PC-3 (cell line): ENCODE data around the gene TGM2. TPM values are rescaled to one million over a fixed set of nuclear protein-coding genes. Genes with fewer than 3 reads are reported as not detected.

Source experiments
- ATAC-seq: fragments of 200-7000 bp; cut with Tn5 transposase; 2 replicates; pipeline ENCODE4 v1.9.1; 2020; ENCODE audit warnings: mild to moderate bottlenecking, moderate library complexity
- BruUV-seq: library from RNA; stranded (reverse); fragments of 400-500 nt; replicated peaks from 2 replicates; lab custom pipeline; 2021; lab: Mats Ljungman, UMichigan
- CTCF ChIA-PET: fragments of 300-600 bp; sonication (Branson Sonifier 250); formaldehyde crosslinking; loops from one replicate; lab custom pipeline; 2022; ENCODE audit warnings: antibody characterized with exemption; lab: Charles Lee
- POLR2A ChIA-PET: fragments of 300-600 bp; sonication (Branson Sonifier 250); formaldehyde crosslinking; loops from one replicate; lab custom pipeline; 2022; ENCODE audit warnings: antibody characterized with exemption; ENCODE audit not compliant: unreplicated experiment; lab: Charles Lee
- DNase-seq: peaks from one replicate; pipeline ENCODE4 v3.0.0-alpha.2; 2015
- H2AFZ ChIP-seq: fragments of 300-600 bp; sonication (generic); 2 replicates; pipeline ENCODE4 v1.6.0; 2016; ENCODE audit warnings: antibody characterized with exemption, low read length
- H3F3A ChIP-seq: fragments of 300-600 bp; sonication (generic); one replicate; pipeline ENCODE4 v1.6.0; 2017; ENCODE audit warnings: antibody characterized with exemption, low read length, control low read depth, mild to moderate bottlenecking; ENCODE audit not compliant: unreplicated experiment
- H3K27ac ChIP-seq: fragments of 300-600 bp; sonication (generic); 2 replicates; pipeline ENCODE4 v1.5.1; 2016; ENCODE audit warnings: mild to moderate bottlenecking, low read length
- H3K27me3 ChIP-seq: fragments of 300-600 bp; sonication (generic); 2 replicates; pipeline ENCODE4 v1.6.1; 2016; ENCODE audit warnings: low read length, mixed read lengths
- H3K36me3 ChIP-seq: fragments of 300-600 bp; sonication (generic); 2 replicates; pipeline ENCODE4 v1.6.1; 2016; ENCODE audit warnings: low read depth, mixed run types, low read length, mixed read lengths
- H3K4me1 ChIP-seq: fragments of 300-600 bp; sonication (generic); 2 replicates; pipeline ENCODE4 v1.5.1; 2016; ENCODE audit warnings: low read length; ENCODE audit not compliant: insufficient read depth
- H3K4me2 ChIP-seq: fragments of 300-600 bp; sonication (generic); 2 replicates; pipeline ENCODE4 v1.6.0; 2016; ENCODE audit warnings: low read length
- H3K4me3 ChIP-seq: fragments of 300-600 bp; sonication (generic); 2 replicates; pipeline ENCODE4 v1.5.1; 2016; ENCODE audit warnings: mild to moderate bottlenecking, low read length, mixed read lengths
- H3K79me2 ChIP-seq: fragments of 300-600 bp; sonication (generic); 2 replicates; pipeline ENCODE4 v1.6.1; 2017; ENCODE audit warnings: low read length, mixed read lengths
- H3K9ac ChIP-seq: fragments of 300-600 bp; sonication (generic); 2 replicates; pipeline ENCODE4 v1.6.0; 2016; ENCODE audit warnings: mild to moderate bottlenecking, low read length
- H3K9me2 ChIP-seq: fragments of 300-600 bp; sonication (generic); replicated peaks from 2 replicates; pipeline ENCODE4 v1.6.1; 2016; ENCODE audit warnings: mixed run types, low read length, mixed read lengths
- H3K9me3 ChIP-seq: fragments of 300-600 bp; sonication (generic); 2 replicates; pipeline ENCODE4 v1.6.1; 2016; ENCODE audit warnings: low read length, mixed read lengths
- H4K20me1 ChIP-seq: fragments of 300-600 bp; sonication (generic); 2 replicates; pipeline ENCODE4 v1.6.1; 2016; ENCODE audit warnings: low read length, mixed read lengths
- CTCF ChIP-seq: fragments of 300-600 bp; sonication (generic); conservative IDR thresholded peaks from 2 replicates; pipeline ENCODE4 v1.5.1; 2017; ENCODE audit warnings: antibody characterized with exemption, low read depth, mild to moderate bottlenecking, low read length
- EZH2 ChIP-seq: fragments of 300-600 bp; sonication (generic); IDR thresholded peaks from one replicate; pipeline ENCODE4 v1.6.1; 2017; ENCODE audit warnings: antibody characterized with exemption, mild to moderate bottlenecking, low read length; ENCODE audit not compliant: unreplicated experiment
- EZH2phosphoT487 ChIP-seq: fragments of 300-600 bp; sonication (generic); IDR thresholded peaks from 2 replicates; pipeline ENCODE4 v1.6.1; 2018; ENCODE audit warnings: mild to moderate bottlenecking, antibody characterized with exemption, low read length, borderline replicate concordance
- intact Hi-C: fragments of 100-400 bp; cut with micrococcal nuclease; formaldehyde crosslinking; loops from 2 replicates; pipeline ENCODE4 v1.9.0; 2023
- total RNA-seq: library from RNA; depleted of rRNA; stranded (reverse); fragments of >200 nt; gene quantifications from 2 replicates; pipeline ENCODE4 v1.2.3, GENCODE V29; 2014

Gene TGM2
- total RNA-seq, 1 experiment from 2014 or later = 583 TPM

GRCh38 chr20:38209054-38209675 is 44.1 kb upstream of the TGM2 start:
- H3K36me3 ChIP-seq = no peaks in the 10 kb centered on the region
- peaks cover 12% of the 10 kb centered on the region for H3K4me1 ChIP-seq
- H3K9me2 ChIP-seq = no peaks in the 10 kb centered on the region
- no peak overlapping the region for H2AFZ ChIP-seq
- CTCF ChIA-PET = no interaction called here
- no peak for ATAC-seq
- DNase-seq = no peak
- TF ChIP-seq EZH2 (no peak), CTCF (no peak), EZH2phosphoT487 (no peak)
- H3K4me3 ChIP-seq = no peak overlapping the region
- H4K20me1 ChIP-seq = no peaks in the 10 kb centered on the region
- H3F3A ChIP-seq = no peaks in the 10 kb centered on the region
- H3K27ac ChIP-seq = no peak overlapping the region
- no TSS peak for BruUV-seq
- intact Hi-C loops = no loop called here
- no peaks in the 10 kb centered on the region for H3K27me3 ChIP-seq
- POLR2A ChIA-PET = no interaction called here
- H3K4me2 ChIP-seq = no peak overlapping the region
- no peak overlapping the region for H3K9ac ChIP-seq
- H3K9me3 ChIP-seq = no peaks in the 10 kb centered on the region
- no peaks in the 10 kb centered on the region for H3K79me2 ChIP-seq

GRCh38 chr20:38208523-38208922 is 43.5 kb upstream of the TGM2 start:
- Histone ChIP-seq H2AFZ (no peak overlapping the region), H3K4me3 (no peak overlapping the region), H3K36me3 (no peaks in the 10 kb centered on the region), H3K4me2 (no peak overlapping the region), H4K20me1 (no peaks in the 10 kb centered on the region), H3K9ac (no peak overlapping the region), H3K27me3 (no peaks in the 10 kb centered on the region), H3F3A (no peaks in the 10 kb centered on the region), H3K9me2 (no peaks in the 10 kb centered on the region), H3K4me1 (peaks cover 12% of the 10 kb centered on the region), H3K79me2 (no peaks in the 10 kb centered on the region), H3K9me3 (no peaks in the 10 kb centered on the region), H3K27ac (no peak overlapping the region)
- ATAC-seq = no peak
- intact Hi-C loops = no loop called here
- ChIA-PET POLR2A (no interaction called here), CTCF (no interaction called here)
- no peak for DNase-seq
- TF ChIP-seq EZH2 = no peak
- TF ChIP-seq EZH2phosphoT487 = no peak
- TF ChIP-seq CTCF = no peak
- no TSS peak for BruUV-seq

GRCh38 chr20:38208088-38208487 is 43.0 kb upstream of the TGM2 start:
- POLR2A ChIA-PET = no interaction called here
- H3K4me1 ChIP-seq = peaks cover 12% of the 10 kb centered on the region

More at GRCh38 chr20:38208088-38208487, 43.0 kb upstream of the TGM2 start:
- no peak for TF ChIP-seq EZH2
- TF ChIP-seq EZH2phosphoT487 = no peak
- no peak for TF ChIP-seq CTCF
- BruUV-seq = no TSS peak
- intact Hi-C loops = no loop called here
- Histone ChIP-seq H4K20me1 (no peaks in the 10 kb centered on the region), H3K9me3 (no peaks in the 10 kb centered on the region), H2AFZ (no peak overlapping the region), H3K4me3 (no peak overlapping the region), H3K4me2 (no peak overlapping the region), H3K9me2 (no peaks in the 10 kb centered on the region), H3F3A (no peaks in the 10 kb centered on the region), H3K79me2 (no peaks in the 10 kb centered on the region), H3K9ac (no peak overlapping the region), H3K36me3 (no peaks in the 10 kb centered on the region), H3K27me3 (no peaks in the 10 kb centered on the region), H3K27ac (no peak overlapping the region)
- CTCF ChIA-PET = no interaction called here
- no peak for ATAC-seq
- DNase-seq = no peak
